SU-DHL-6 (cell line): ENCODE results near the gene EWSR1.

Experiments
- CTCF ChIP-seq: fragments of 200-600 bp; sonication (generic); IDR thresholded peaks from one replicate; pipeline ENCODE4 v1.5.1; 2017; ENCODE audit warnings: antibody characterized with exemption, mild to moderate bottlenecking, low read length, moderate library complexity; ENCODE audit not compliant: insufficient read depth, poor library complexity, severe bottlenecking
- EZH2phosphoT487 ChIP-seq: fragments of 200-600 bp; sonication (generic), shearing (Covaris generic); conservative IDR thresholded peaks from 2 replicates; pipeline ENCODE4 v1.6.1; 2018; ENCODE audit warnings: mild to moderate bottlenecking, antibody characterized with exemption, low read length, moderate library complexity, mixed read lengths

DNA sequence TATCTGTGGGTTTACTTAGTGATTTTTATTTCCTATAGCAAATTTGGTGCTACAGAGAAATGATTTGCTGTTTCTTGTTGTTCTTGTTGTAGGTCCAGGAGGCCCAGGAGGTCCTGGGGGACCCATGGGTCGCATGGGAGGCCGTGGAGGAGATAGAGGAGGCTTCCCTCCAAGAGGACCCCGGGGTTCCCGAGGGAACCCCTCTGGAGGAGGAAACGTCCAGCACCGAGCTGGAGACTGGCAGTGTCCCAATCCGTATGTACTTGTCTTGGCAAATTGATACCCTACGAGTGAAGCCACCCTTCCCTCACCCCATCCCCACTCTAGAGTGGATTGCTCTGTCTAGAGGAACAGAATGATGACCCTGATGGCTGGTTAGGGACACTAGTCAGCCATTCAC, 30.6 kb downstream of the EWSR1 start:
- no peak for TF ChIP-seq CTCF
- TF ChIP-seq EZH2phosphoT487, result no peak
